GM10248 (cell line): ENCODE data around the gene NPTX1.

Source experiments
- CTCF ChIA-PET: fragments of 300-600 bp; sonication (Branson Sonifier 250); formaldehyde crosslinking; extraction: SDS; loops from one replicate; lab custom pipeline; 2021; ENCODE audit warnings: antibody characterized with exemption; lab: Yijun Ruan, JAX
- POLR2A ChIA-PET: fragments of 350-650 bp; sonication (Branson Sonifier 250); formaldehyde crosslinking; extraction: SDS; loops from one replicate; lab custom pipeline; 2020; ENCODE audit warnings: antibody characterized with exemption; lab: Yijun Ruan, JAX
- DNase-seq: peaks from one replicate; pipeline ENCODE4 v3.0.0; 2012; ENCODE audit errors: extremely low spot score
- CTCF ChIP-seq: IDR thresholded peaks from 2 replicates; pipeline ENCODE4 v1.5.1; 2012; ENCODE audit warnings: mild to moderate bottlenecking, low read depth; ENCODE audit errors: extremely low read depth, missing control alignments, control extremely low read depth

NPTX1 gene

DNA sequence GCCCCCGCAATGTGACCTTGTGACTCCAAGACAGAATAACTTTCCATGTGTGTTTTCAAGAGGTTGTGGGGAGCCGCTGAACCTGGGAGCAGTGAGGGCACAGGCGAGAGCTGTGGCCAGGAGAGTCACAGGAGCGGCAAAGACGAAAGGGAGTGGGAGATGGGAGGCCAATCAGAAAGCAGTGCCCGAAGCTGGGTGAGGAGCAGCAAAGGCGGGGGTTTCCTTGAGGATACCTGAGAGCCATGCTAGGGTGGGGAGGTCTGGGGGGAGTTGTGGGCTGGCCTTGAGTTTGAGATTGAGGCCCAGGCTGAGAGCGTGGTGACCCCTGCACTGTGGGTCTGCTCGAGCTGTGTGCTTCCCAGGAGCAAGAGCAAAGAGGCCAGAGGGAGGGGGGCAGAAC lies 23.2 kb upstream of the NPTX1 start:
- DNase-seq: no peak
- ChIA-PET POLR2A (no interaction called here), CTCF (interaction anchor here (0.8 to 1.2 kb wide), 2 partner anchors 21 to 72 kb away, joined by 3 to 4 read pairs; no protein-coding TSS in a partner anchor)
- no peak for TF ChIP-seq CTCF

- ChIA-PET POLR2A (no interaction called here), CTCF (interaction anchor here (0.8 kb wide), 1 partner anchor 22 kb away, joined by 3 read pairs; no protein-coding TSS in a partner anchor)
- no peak for TF ChIP-seq CTCF
- DNase-seq: no peak
These were observed 22.6 kb upstream of the NPTX1 start for GRCh38 chr17:80498920-80499410.

- no peak for TF ChIP-seq CTCF
- ChIA-PET CTCF (interaction anchor here (0.8 kb wide), 1 partner anchor 22 kb away, joined by 3 read pairs; no protein-coding TSS in a partner anchor), POLR2A (no interaction called here)
- no peak for DNase-seq
These were observed 22.0 kb upstream of the NPTX1 start for GRCh38 chr17:80498242-80498919.

DNA sequence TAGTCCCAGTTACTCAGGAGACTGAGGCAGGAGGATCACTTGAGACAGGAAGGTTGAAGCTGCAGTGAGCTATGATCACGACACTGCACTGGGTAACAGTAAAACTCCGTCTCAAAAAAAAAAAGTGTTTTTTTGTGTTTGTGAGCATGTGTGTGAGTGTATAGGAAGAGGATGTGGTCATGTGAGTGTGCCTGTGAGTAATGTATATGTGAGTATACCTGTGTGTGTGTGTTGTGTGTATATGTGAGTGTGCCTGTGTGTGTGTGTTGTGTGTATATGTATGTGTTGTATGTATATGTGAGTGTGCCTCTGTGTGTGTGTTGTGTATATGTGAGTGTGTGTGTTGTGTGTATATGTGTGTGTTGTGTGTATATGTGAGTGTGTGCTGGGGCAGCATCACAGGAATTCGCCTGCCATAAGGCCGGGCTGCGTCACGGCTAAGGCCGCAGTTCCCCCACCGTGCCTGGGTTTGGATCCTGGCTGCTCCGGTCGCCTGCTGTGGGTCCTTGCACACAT lies 21.4 kb upstream of the NPTX1 start:
- POLR2A ChIA-PET: no interaction called here
- no peak for DNase-seq
- no peak for TF ChIP-seq CTCF
- CTCF ChIA-PET: no interaction called here

DNA sequence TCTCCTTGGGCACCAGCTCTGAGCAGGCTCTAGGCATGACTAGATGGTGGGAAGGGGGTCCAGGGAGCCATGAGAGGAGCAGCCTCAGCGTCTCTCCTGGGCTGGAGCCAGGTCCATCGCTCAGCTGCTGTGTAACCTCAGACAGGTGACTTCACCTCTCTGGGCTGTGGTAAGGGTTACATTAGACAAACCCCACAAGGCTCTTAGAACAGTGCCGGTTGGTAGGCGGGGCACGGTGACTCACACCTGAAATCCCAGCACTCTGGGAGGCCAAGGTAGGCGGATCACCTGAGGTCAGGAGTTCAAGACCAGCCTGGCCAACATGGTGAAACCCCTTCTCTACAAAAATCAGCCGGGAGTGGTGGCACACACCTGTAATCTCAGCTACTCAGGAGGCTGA lies 18.1 kb upstream of the NPTX1 start:
- ChIA-PET POLR2A (no interaction called here), CTCF (no interaction called here)
- DNase-seq: no peak
- TF ChIP-seq CTCF: no peak

DNA sequence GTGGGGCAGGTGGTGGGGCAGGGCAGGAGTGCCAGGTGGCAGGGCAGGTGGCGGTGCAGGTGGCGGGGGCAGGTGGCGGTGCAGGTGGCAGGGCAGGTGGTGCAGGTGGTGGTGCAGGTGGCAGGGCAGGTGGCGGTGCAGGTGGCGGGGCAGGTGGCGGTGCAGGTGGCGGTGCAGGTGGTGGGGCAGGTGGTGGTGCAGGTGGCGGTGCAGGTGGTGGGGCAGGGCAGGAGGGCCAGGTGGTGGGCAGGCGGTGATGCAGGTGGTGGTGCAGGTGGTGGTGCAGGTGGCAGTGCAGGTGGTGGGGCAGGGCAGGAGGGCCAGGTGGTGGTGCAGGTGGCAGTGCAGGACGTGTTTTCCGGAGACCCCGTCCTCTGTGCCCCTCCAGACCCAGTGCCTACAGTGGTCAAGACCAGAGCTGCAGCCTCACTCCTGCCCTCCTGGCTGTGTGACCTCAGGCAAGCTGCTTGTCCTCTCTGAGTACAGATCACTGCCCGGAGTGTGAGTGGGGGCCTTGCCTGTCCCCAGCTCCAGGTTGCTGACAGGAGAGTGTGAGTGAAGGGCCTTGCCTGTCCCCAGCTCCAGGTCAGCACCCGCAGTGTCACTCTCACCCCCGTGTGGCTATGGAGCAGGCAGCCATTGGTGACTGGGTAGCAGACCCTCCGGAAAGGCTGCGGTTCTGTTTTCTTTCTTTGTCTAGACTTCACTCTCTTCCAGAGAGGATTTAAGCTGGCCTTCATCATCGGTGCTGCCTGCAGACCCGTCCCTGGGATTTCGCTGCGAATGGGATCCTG lies 16.1 kb upstream of the NPTX1 start:
- ChIA-PET CTCF (no interaction called here), POLR2A (no interaction called here)
- no peak for TF ChIP-seq CTCF
- no peak for DNase-seq
